ENCODE data around the gene MAPKAPK2.

The MAPKAPK2 gene

DNA sequence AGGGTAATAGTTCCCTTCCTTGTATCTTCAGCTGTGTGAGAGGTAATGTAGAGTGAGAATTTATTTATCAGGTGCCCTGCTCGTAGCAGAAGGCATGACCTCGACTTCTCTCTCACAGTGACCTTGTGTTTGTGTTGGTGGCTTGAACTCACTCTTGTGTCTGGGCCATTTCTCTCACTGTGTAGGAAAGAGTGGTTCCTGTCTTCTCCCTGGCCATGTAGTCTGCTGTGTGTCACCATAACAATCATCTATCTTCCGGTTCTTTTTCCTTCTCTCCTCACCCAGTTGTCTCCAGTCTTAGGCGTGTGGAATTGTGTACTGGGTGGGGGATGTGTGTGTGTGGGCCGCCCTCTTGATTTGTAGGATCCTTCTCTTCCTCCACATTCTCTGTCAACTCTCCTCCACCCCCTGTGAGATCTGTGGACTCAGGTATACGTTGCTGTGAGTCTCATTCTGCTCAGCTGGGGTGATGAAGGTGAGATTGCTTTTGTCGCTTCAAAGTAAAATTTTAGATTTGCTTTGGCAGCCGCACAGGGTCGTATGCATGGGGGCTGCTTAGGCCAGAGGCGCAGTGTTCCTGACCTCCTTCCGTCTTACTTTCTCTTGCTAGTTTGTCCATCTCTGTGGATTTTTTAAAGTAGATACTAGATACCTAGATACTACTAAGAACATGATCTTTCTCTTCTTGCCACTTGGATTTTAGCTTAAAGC is 31.6 kb downstream of the MAPKAPK2 start:
- no peak for DNase-seq (ENCODE audit: extremely low spot score)
- TF ChIP-seq CTBP1 (IDR thresholded peaks at IDR 0.05; ENCODE audit: borderline replicate concordance) (no peak), HDGF (IDR thresholded peaks at IDR 0.05; ENCODE audit: borderline replicate concordance) (no peak), SUZ12 (IDR thresholded peaks at IDR 0.05) (no peak), FOXM1 (IDR thresholded peaks at IDR 0.05; ENCODE audit: borderline replicate concordance) (no peak), ZNF384 (IDR thresholded peaks at IDR 0.05) (no peak), FOXA1 (IDR thresholded peaks at IDR 0.05) (no peak), LEF1 (IDR thresholded peaks at IDR 0.05; ENCODE audit: borderline replicate concordance) (no peak), BHLHE40 (IDR thresholded peaks at IDR 0.05; ENCODE audit: borderline replicate concordance) (no peak), SP1 (IDR thresholded peaks at IDR 0.05) (no peak), ELF4 (IDR thresholded peaks at IDR 0.05) (no peak), L3MBTL2 (conservative IDR thresholded peaks at IDR 0.05) (no peak), ARNT (IDR thresholded peaks at IDR 0.05) (no peak), FOXK2 (IDR thresholded peaks at IDR 0.05) (no peak), TARDBP (IDR thresholded peaks at IDR 0.05) (no peak), NFRKB (IDR thresholded peaks at IDR 0.05) (no peak)
- TF ChIP-seq, protein P1, sequence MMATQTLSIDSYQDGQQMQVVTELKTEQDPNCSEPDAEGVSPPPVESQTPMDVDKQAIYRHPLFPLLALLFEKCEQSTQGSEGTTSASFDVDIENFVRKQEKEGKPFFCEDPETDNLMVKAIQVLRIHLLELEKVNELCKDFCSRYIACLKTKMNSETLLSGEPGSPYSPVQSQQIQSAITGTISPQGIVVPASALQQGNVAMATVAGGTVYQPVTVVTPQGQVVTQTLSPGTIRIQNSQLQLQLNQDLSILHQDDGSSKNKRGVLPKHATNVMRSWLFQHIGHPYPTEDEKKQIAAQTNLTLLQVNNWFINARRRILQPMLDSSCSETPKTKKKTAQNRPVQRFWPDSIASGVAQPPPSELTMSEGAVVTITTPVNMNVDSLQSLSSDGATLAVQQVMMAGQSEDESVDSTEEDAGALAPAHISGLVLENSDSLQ (IDR thresholded peaks at IDR 0.05): no peak
- POLR2A ChIA-PET: no interaction called here
- CTCF ChIA-PET: interaction anchor here (0.7 to 1.1 kb wide), 2 partner anchors 11 kb away, joined by 3 to 4 read pairs; no protein-coding TSS in a partner anchor

- POLR2A ChIA-PET: no interaction called here
- CTCF ChIA-PET: interaction anchor here (0.6 to 1.1 kb wide), 2 partner anchors 9 to 10 kb away, joined by 3 to 4 read pairs; no protein-coding TSS in a partner anchor
- no peak for TF ChIP-seq HDGF (IDR thresholded peaks at IDR 0.05; ENCODE audit: borderline replicate concordance)
- no peak for TF ChIP-seq FOXM1 (IDR thresholded peaks at IDR 0.05; ENCODE audit: borderline replicate concordance)
- TF ChIP-seq SP1 (IDR thresholded peaks at IDR 0.05): no peak
- no peak for TF ChIP-seq SUZ12 (IDR thresholded peaks at IDR 0.05)
- no peak for TF ChIP-seq ARNT (IDR thresholded peaks at IDR 0.05)
- no peak for TF ChIP-seq CTBP1 (IDR thresholded peaks at IDR 0.05; ENCODE audit: borderline replicate concordance)
- TF ChIP-seq L3MBTL2 (conservative IDR thresholded peaks at IDR 0.05): no peak
- TF ChIP-seq ELF4 (IDR thresholded peaks at IDR 0.05): no peak
- TF ChIP-seq NFRKB (IDR thresholded peaks at IDR 0.05): no peak
- TF ChIP-seq, protein P1 (IDR thresholded peaks at IDR 0.05): no peak
- TF ChIP-seq ZNF384 (IDR thresholded peaks at IDR 0.05): no peak
- DNase-seq (ENCODE audit: extremely low spot score): no peak
Measured at GRCh38 chr1:206716870-206717673, 32.4 kb downstream of the MAPKAPK2 start.

GRCh38 chr1:206717674-206717989 is 32.9 kb downstream of the MAPKAPK2 start:
- ChIA-PET POLR2A (no interaction called here), CTCF (interaction anchor here (0.6 kb wide), 1 partner anchor 8 kb away, joined by 3 read pairs; no protein-coding TSS in a partner anchor)
- DNase-seq (ENCODE audit: extremely low spot score): no peak
- TF ChIP-seq L3MBTL2 (conservative IDR thresholded peaks at IDR 0.05) (no peak), NFRKB (IDR thresholded peaks at IDR 0.05) (no peak), HDGF (IDR thresholded peaks at IDR 0.05; ENCODE audit: borderline replicate concordance) (no peak), ARNT (IDR thresholded peaks at IDR 0.05) (no peak), SP1 (IDR thresholded peaks at IDR 0.05) (no peak), BHLHE40 (IDR thresholded peaks at IDR 0.05; ENCODE audit: borderline replicate concordance) (no peak), ELF4 (IDR thresholded peaks at IDR 0.05) (no peak), CTBP1 (IDR thresholded peaks at IDR 0.05; ENCODE audit: borderline replicate concordance) (no peak), LEF1 (IDR thresholded peaks at IDR 0.05; ENCODE audit: borderline replicate concordance) (no peak), ZNF384 (IDR thresholded peaks at IDR 0.05) (no peak), TARDBP (IDR thresholded peaks at IDR 0.05) (no peak), SUZ12 (IDR thresholded peaks at IDR 0.05) (no peak)
- TF ChIP-seq, protein P1 (IDR thresholded peaks at IDR 0.05): no peak

- ChIA-PET POLR2A (no interaction called here), CTCF (interaction anchor here (1.2 kb wide), 1 partner anchor 15 kb away, joined by 5 read pairs; no protein-coding TSS in a partner anchor)
- TF ChIP-seq ZNF384 (IDR thresholded peaks at IDR 0.05): no peak
- no peak for TF ChIP-seq ELF4 (IDR thresholded peaks at IDR 0.05)
- no peak for TF ChIP-seq SP1 (IDR thresholded peaks at IDR 0.05)
- TF ChIP-seq FOXM1 (IDR thresholded peaks at IDR 0.05; ENCODE audit: borderline replicate concordance): no peak
- TF ChIP-seq CTBP1 (IDR thresholded peaks at IDR 0.05; ENCODE audit: borderline replicate concordance): no peak
- TF ChIP-seq, protein P1 (IDR thresholded peaks at IDR 0.05): no peak
- TF ChIP-seq ARNT (IDR thresholded peaks at IDR 0.05): no peak
- TF ChIP-seq LEF1 (IDR thresholded peaks at IDR 0.05; ENCODE audit: borderline replicate concordance): no peak
- TF ChIP-seq NFRKB (IDR thresholded peaks at IDR 0.05): no peak
- DNase-seq (ENCODE audit: extremely low spot score): no peak
Measured at GRCh38 chr1:206719169-206719839, 34.6 kb downstream of the MAPKAPK2 start.

DNA sequence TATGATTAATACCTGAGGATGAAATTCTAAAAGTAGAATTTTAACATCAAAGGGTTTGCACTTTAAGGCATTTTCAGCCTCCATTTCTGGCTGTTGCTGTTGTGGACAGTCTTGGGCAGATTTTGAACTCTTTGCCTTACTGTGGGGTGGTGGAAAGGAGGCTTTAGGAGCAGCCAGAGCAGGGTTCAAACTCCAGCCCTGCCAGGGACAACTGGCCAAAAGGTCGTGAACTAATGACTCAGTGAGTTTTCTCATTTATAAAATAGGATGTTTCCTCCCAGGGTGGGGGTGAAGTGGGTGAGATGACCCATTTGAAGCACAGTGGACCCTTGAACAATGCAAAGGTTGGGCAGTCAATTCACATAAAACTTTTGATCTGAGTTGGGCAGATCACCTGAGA is 36.7 kb downstream of the MAPKAPK2 start:
- TF ChIP-seq FOXA1 (IDR thresholded peaks at IDR 0.05): no peak
- no peak for TF ChIP-seq ZNF384 (IDR thresholded peaks at IDR 0.05)
- TF ChIP-seq FOXK2 (IDR thresholded peaks at IDR 0.05): no peak
- no peak for TF ChIP-seq ELF4 (IDR thresholded peaks at IDR 0.05)
- TF ChIP-seq CTBP1 (IDR thresholded peaks at IDR 0.05; ENCODE audit: borderline replicate concordance): no peak
- TF ChIP-seq, protein P1 (IDR thresholded peaks at IDR 0.05): no peak
- TF ChIP-seq NFRKB (IDR thresholded peaks at IDR 0.05): no peak
- TF ChIP-seq FOXM1 (IDR thresholded peaks at IDR 0.05; ENCODE audit: borderline replicate concordance): no peak
- TF ChIP-seq ARNT (IDR thresholded peaks at IDR 0.05): no peak
- TF ChIP-seq LEF1 (IDR thresholded peaks at IDR 0.05; ENCODE audit: borderline replicate concordance): no peak
- no peak for TF ChIP-seq HDGF (IDR thresholded peaks at IDR 0.05; ENCODE audit: borderline replicate concordance)
- TF ChIP-seq SUZ12 (IDR thresholded peaks at IDR 0.05): no peak
- TF ChIP-seq TARDBP (IDR thresholded peaks at IDR 0.05): no peak
- ChIA-PET POLR2A (no interaction called here), CTCF (no interaction called here)
- no peak for DNase-seq (ENCODE audit: extremely low spot score)
